Brain microvascular endothelial cell (primary cell): ENCODE results near the gene ENO3.
A peak's percentile ranks its signal among the peaks of the same experiment; 100 is the strongest.

Experiments
- DNase-seq: peaks from one replicate; pipeline ENCODE4 v3.0.0-alpha.2; 2020
- H3K27ac ChIP-seq: fragments of 250-450 bp; sonication (Bioruptor Pico); 2 replicates; pipeline ENCODE4 v1.5.1; 2020; ENCODE audit warnings: mild to moderate bottlenecking, moderate library complexity
- H3K27me3 ChIP-seq: fragments of 250-450 bp; sonication (Bioruptor Pico); replicated peaks from 2 replicates; pipeline ENCODE4 v1.5.1; 2020; ENCODE audit warnings: mild to moderate bottlenecking
- H3K36me3 ChIP-seq: fragments of 250-450 bp; sonication (Bioruptor Pico); replicated peaks from 2 replicates; pipeline ENCODE4 v1.5.1; 2020; ENCODE audit warnings: mild to moderate bottlenecking
- H3K4me3 ChIP-seq: 2 replicates; pipeline ENCODE4 v1.5.1; 2011; ENCODE audit warnings: low read depth, mild to moderate bottlenecking, control low read depth, low read length, moderate library complexity
- in situ Hi-C: cut with HindIII; loops from 2 replicates; pipeline ENCODE4 v1.10.0; 2017; ENCODE audit warnings: low sequenced_read_pairs, low pct_ligation_motif_present
- TF ChIP-seq, protein P1 (sequence below): IDR thresholded peaks from 2 replicates; pipeline ENCODE4 v1.5.1; 2011; ENCODE audit warnings: low read depth, mild to moderate bottlenecking, moderate library complexity, low read length, control low read depth, inconsistent platforms; ENCODE audit errors: missing control alignments

Gene ENO3

GRCh38 chr17:4980644-4981216 is 29.8 kb downstream of the ENO3 start:
- in situ Hi-C loops = no loop called here
- H3K4me3 ChIP-seq = no peak overlapping the region
- H3K27ac ChIP-seq = no peak overlapping the region
- H3K36me3 ChIP-seq = peaks cover 52% of the 10 kb centered on the region
- peak; percentile 31 for DNase-seq
- H3K27me3 ChIP-seq = no peaks in the 10 kb centered on the region
- TF ChIP-seq, protein P1, sequence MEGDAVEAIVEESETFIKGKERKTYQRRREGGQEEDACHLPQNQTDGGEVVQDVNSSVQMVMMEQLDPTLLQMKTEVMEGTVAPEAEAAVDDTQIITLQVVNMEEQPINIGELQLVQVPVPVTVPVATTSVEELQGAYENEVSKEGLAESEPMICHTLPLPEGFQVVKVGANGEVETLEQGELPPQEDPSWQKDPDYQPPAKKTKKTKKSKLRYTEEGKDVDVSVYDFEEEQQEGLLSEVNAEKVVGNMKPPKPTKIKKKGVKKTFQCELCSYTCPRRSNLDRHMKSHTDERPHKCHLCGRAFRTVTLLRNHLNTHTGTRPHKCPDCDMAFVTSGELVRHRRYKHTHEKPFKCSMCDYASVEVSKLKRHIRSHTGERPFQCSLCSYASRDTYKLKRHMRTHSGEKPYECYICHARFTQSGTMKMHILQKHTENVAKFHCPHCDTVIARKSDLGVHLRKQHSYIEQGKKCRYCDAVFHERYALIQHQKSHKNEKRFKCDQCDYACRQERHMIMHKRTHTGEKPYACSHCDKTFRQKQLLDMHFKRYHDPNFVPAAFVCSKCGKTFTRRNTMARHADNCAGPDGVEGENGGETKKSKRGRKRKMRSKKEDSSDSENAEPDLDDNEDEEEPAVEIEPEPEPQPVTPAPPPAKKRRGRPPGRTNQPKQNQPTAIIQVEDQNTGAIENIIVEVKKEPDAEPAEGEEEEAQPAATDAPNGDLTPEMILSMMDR = peak; percentile 71

- Histone ChIP-seq H3K27ac (no peak overlapping the region), H3K27me3 (no peaks in the 10 kb centered on the region), H3K36me3 (peaks cover 46% of the 10 kb centered on the region), H3K4me3 (no peak overlapping the region)
- TF ChIP-seq, protein P1 = no peak
- in situ Hi-C loops = no loop called here
- DNase-seq = no peak
These were observed 31.4 kb downstream of the ENO3 start for GRCh38 chr17:4982305-4982704.

DNA sequence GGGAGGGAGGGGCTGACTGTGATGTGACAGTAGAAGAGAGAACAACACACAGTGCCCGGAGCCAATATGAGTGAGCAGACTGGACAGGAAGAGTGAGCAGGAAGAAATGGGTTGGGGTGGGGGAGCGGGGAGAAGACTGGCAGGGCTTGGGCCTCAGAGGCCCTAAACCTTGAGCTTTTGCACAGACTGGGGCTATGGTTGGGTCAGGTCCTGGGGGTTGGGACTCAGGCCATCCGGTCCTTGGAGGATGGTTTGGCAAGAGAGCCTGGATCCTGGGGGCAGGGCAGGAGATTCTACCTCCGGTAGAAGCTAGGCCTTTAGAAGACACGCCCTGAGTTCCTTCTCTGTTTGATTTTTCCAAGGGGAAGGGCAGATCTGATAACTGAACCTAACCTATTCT is 35.5 kb downstream of the ENO3 start:
- Histone ChIP-seq H3K4me3 (peak overlapping the region; percentile 82), H3K36me3 (peaks cover 13% of the 10 kb centered on the region), H3K27ac (no peak overlapping the region), H3K27me3 (no peaks in the 10 kb centered on the region)
- in situ Hi-C loops = no loop called here
- TF ChIP-seq, protein P1 = no peak
- DNase-seq = no peak

- in situ Hi-C loops = no loop called here
- TF ChIP-seq, protein P1 = peak; percentile 52
- Histone ChIP-seq H3K36me3 (peaks cover 8% of the 10 kb centered on the region), H3K4me3 (peak within 1 kb of the TSS; percentile 82), H3K27me3 (no peaks in the 10 kb centered on the region), H3K27ac (peak within 1 kb of the TSS; percentile 47)
- peak; percentile 47 for DNase-seq
These were observed 36.2 kb downstream of the ENO3 start, which contains the start of gene CAMTA2 for GRCh38 chr17:4986951-4987766. Gene CAMTA2, minus strand, starts transcription at chr17:4987675. Its CDS starts 1,453 bp downstream, at chr17:4986222.

DNA sequence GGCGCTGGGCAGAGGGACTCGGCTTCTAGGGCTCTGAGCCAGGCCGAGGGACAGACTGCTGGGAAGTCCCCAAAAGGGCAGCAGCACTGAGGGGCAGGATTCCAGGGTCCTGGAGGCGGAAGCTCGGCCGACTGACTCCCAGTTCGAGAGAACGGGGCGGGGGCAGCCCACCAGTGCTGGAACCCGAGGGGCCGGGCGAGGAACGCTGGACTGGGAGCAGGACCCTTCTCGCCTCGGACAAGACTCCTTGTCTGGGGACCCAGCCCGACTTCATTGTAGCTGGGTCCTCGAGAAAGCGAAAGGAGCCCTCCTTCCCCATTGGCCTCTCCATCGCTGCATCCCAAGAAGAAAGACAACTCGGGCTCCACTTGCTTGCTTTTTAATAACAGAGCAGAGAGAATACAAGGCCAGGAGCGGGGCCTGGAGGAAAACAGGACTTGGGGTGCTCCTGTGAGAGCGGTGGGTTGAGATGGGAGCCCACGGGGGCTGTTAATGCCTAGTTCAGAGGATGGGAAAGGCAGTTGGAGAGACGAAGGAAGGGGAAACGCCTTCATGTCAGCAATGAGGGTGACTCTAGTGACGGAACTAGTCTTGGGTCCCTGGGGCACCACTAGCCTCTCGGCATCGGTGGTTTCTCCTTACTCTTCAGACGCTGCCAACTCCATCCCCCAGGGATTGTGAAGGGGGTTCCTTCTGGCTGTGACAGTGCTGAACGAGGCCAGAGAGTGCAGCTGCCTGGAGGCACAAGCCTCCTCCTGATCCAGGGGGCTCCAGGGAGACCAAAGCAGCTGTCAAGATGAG is 37.0 kb downstream of the ENO3 start:
- Histone ChIP-seq H3K36me3 (peaks cover under 1% of the 10 kb centered on the region), H3K27me3 (no peaks in the 10 kb centered on the region), H3K27ac (peak overlapping the region; percentile 47), H3K4me3 (peak overlapping the region; percentile 82)
- DNase-seq = no peak
- in situ Hi-C loops = no loop called here
- TF ChIP-seq, protein P1 = no peak
